GM23338 (cell line): ENCODE data around the gene CYP2W1. TPM values are rescaled to one million over a fixed set of nuclear protein-coding genes. Genes with fewer than 3 reads are reported as not detected.

Source experiments
- ATAC-seq: fragments of 200-7000 bp; cut with Tn5 transposase; 3 replicates; pipeline ENCODE4 v1.9.1; 2020
- DNase-seq: peaks from one replicate; pipeline ENCODE4 v3.0.0-alpha.2; 2015; ENCODE audit warnings: low spot score
- H2AFZ ChIP-seq: fragments of 200-600 bp; sonication (generic); 2 replicates; pipeline ENCODE4 v1.8.0; 2016; ENCODE audit warnings: antibody characterized with exemption, mild to moderate bottlenecking, moderate library complexity
- H3F3A ChIP-seq: fragments of 200-600 bp; sonication (generic); replicated peaks from 2 replicates; pipeline ENCODE4 v1.8.0; 2017; ENCODE audit warnings: antibody characterized with exemption, mixed run types, low read depth
- H3K27ac ChIP-seq: fragments of 200-600 bp; sonication (generic); 2 replicates; pipeline ENCODE4 v1.6.1; 2016; ENCODE audit warnings: low read depth
- H3K27me3 ChIP-seq: fragments of 200-600 bp; sonication (generic); 2 replicates; pipeline ENCODE4 v1.8.0; 2016; ENCODE audit warnings: mild to moderate bottlenecking, mixed run types, moderate library complexity; ENCODE audit not compliant: insufficient read depth
- H3K36me3 ChIP-seq: fragments of 200-600 bp; sonication (generic); 2 replicates; pipeline ENCODE4 v1.8.0; 2016; ENCODE audit warnings: mild to moderate bottlenecking; ENCODE audit not compliant: insufficient read depth
- H3K4me1 ChIP-seq: fragments of 200-600 bp; sonication (generic); 2 replicates; pipeline ENCODE4 v1.8.0; 2016; ENCODE audit warnings: mild to moderate bottlenecking, moderate library complexity; ENCODE audit not compliant: insufficient read depth
- H3K4me2 ChIP-seq: fragments of 200-600 bp; sonication (generic); 2 replicates; pipeline ENCODE4 v1.7.1; 2017; ENCODE audit warnings: mixed run types
- H3K4me3 ChIP-seq: fragments of 200-600 bp; sonication (generic); 2 replicates; pipeline ENCODE4 v1.6.1; 2016; ENCODE audit warnings: mixed run types
- H3K79me2 ChIP-seq: fragments of 200-600 bp; sonication (generic); replicated peaks from 2 replicates; pipeline ENCODE4 v1.8.0; 2017; ENCODE audit warnings: mild to moderate bottlenecking; ENCODE audit not compliant: insufficient read depth
- H3K9me2 ChIP-seq: fragments of 200-600 bp; sonication (generic); 2 replicates; pipeline ENCODE4 v1.8.0; 2017; ENCODE audit not compliant: insufficient read depth
- H4K20me1 ChIP-seq: fragments of 200-600 bp; sonication (generic); replicated peaks from 2 replicates; pipeline ENCODE4 v1.8.0; 2017; ENCODE audit warnings: mild to moderate bottlenecking; ENCODE audit not compliant: insufficient read depth
- H3K27ac Mint-ChIP-seq: 2 replicates; pipeline ENCODE4 v1.8.0; 2020; ENCODE audit warnings: inconsistent platforms, mild to moderate bottlenecking, moderate library complexity, mixed read lengths
- H3K27me3 Mint-ChIP-seq: 3 replicates; pipeline ENCODE4 v1.8.0; 2022; ENCODE audit warnings: low read depth, mild to moderate bottlenecking, moderate library complexity, mixed read lengths, inconsistent platforms; ENCODE audit not compliant: insufficient read depth, poor library complexity
- H3K36me3 Mint-ChIP-seq: 3 replicates; pipeline ENCODE4 v1.8.0; 2021; ENCODE audit warnings: low read depth, mild to moderate bottlenecking, inconsistent platforms, moderate library complexity, mixed read lengths
- H3K4me1 Mint-ChIP-seq: 3 replicates; pipeline ENCODE4 v1.8.0; 2020; ENCODE audit warnings: mild to moderate bottlenecking, inconsistent platforms, mixed read lengths
- H3K4me3 Mint-ChIP-seq: 3 replicates; pipeline ENCODE4 v1.8.0; 2021; ENCODE audit warnings: moderate library complexity, mild to moderate bottlenecking, inconsistent platforms, mixed read lengths
- H3K9me3 Mint-ChIP-seq: 3 replicates; pipeline ENCODE4 v1.8.0; 2020; ENCODE audit warnings: moderate library complexity, mild to moderate bottlenecking, inconsistent platforms, mixed read lengths
- CTCF ChIP-seq, 2 experiments: fragments of 200-600 bp in 1 of 2; sonication (generic) in 1 of 2; conservative IDR thresholded peaks; 2 replicates each; pipeline versions ENCODE4 v1.5.1 to v1.6.1; 2016 to 2017; ENCODE audit warnings: antibody characterized with exemption in 2 of 2, low read depth in 2 of 2, mild to moderate bottlenecking in 2 of 2, moderate library complexity in 1 of 2
- POLR2AphosphoS5 ChIP-seq: IDR thresholded peaks from 2 replicates; pipeline ENCODE4 v1.6.1; 2016; ENCODE audit warnings: antibody characterized with exemption, low read depth
- STAT1 ChIP-seq: IDR thresholded peaks from one replicate; pipeline ENCODE4 v1.6.1; 2016; ENCODE audit warnings: antibody characterized with exemption; ENCODE audit not compliant: unreplicated experiment
- ZNF114 ChIP-seq: fragments of 250-450 bp; sonication (Bioruptor Pico); IDR thresholded peaks from 2 replicates; pipeline ENCODE4 v1.5.0; 2020; ENCODE audit warnings: mild to moderate bottlenecking, moderate library complexity
- polyA plus RNA-seq: library from polyadenylated mRNA; unstranded; fragments of >200 nt; fragmentation: Nextera tagmentation; extraction: Ambion mirVana; gene quantifications from 2 replicates; pipeline ENCODE4 v1.2.1, GENCODE V29; 2016
- total RNA-seq: library from RNA; depleted of rRNA; stranded (reverse); fragments of >200 nt; shearing (Covaris generic); gene quantifications from 2 replicates; pipeline ENCODE4 v1.2.3, GENCODE V29; 2014
- TF ChIP-seq, protein P1 (sequence below): IDR thresholded peaks from 2 replicates; pipeline ENCODE4 v1.6.1; 2016; ENCODE audit warnings: antibody characterized with exemption

CYP2W1 gene
- total and polyA plus RNA-seq, 2 experiments from 2014 or later: not detected

DNA sequence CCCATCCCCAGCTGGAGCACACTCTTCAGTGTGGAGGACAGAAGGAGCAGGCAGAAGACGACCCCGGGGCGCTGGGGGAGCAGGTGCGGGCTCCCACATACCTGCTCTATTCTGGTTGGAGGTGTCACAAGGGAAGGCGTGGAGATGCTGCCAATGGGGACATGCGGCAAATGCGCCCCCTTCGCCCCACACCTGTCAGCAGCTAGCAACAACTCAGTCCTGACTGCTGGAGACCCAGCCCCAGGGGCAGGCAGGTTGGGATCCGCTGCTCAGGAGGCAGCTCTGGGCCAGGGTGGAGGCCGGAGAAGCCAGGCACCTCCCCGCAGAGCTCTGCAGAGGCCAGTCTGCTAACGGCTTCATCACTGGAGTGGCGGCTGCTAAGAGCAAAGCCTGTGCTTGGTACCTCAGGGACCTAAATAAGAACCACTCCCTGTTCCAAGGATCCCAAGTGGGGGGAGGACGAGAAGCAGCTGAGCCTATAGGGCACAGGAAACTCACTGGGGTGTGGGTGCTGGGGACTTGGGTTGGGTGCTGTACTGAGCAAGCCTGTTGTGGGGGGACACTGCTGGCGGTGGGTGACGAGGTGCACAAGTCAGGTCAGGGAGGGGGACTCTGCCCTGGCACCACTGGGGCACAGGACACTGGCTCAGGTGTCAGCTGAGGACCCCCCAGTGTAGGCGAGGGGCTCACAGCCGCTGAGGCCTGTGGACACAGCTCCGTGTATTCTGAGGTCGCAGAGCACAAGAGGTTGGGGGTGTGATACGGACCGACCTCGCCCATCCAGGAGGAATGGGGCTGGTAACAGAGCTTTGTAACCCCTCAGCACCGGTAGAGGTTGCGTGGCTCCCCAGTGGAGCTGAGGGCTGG is 42.1 kb downstream of the CYP2W1 start:
- no peaks in the 10 kb centered on the region; the same call in 1 of the 2 replicates for H3K4me1 ChIP-seq
- Mint-ChIP-seq H3K4me3 (no peak overlapping the region), H3K36me3 (peaks cover 10% of the 10 kb centered on the region; the same call in 2 of the 3 replicates), H3K4me1 (peaks cover 5% of the 10 kb centered on the region; the same call in 2 of the 3 replicates), H3K9me3 (no peaks in the 10 kb centered on the region; the same call in 2 of the 3 replicates), H3K27ac (no peak overlapping the region), H3K27me3 (peaks cover 16% of the 10 kb centered on the region)
- peaks cover 5% of the 10 kb centered on the region; the same call in 1 of the 2 replicates for H3F3A ChIP-seq
- no peak overlapping the region for H2AFZ ChIP-seq
- ATAC-seq (no peak), DNase-seq (no peak)
- TF ChIP-seq, protein P1, sequence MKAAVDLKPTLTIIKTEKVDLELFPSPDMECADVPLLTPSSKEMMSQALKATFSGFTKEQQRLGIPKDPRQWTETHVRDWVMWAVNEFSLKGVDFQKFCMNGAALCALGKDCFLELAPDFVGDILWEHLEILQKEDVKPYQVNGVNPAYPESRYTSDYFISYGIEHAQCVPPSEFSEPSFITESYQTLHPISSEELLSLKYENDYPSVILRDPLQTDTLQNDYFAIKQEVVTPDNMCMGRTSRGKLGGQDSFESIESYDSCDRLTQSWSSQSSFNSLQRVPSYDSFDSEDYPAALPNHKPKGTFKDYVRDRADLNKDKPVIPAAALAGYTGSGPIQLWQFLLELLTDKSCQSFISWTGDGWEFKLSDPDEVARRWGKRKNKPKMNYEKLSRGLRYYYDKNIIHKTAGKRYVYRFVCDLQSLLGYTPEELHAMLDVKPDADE: no peak
- TF ChIP-seq ZNF114 (CRISPR knock-in tag): no peak
- H3K27ac ChIP-seq: no peak overlapping the region
- no peaks in the 10 kb centered on the region for H3K36me3 ChIP-seq
- H3K79me2 ChIP-seq: peaks cover 4% of the 10 kb centered on the region; the same call in 1 of the 2 replicates
- H3K4me3 ChIP-seq: no peak overlapping the region
- no peaks in the 10 kb centered on the region for H3K9me2 ChIP-seq
- no peak overlapping the region for H3K4me2 ChIP-seq
- H3K27me3 ChIP-seq: no peaks in the 10 kb centered on the region
- peaks cover 8% of the 10 kb centered on the region for H4K20me1 ChIP-seq

DNA sequence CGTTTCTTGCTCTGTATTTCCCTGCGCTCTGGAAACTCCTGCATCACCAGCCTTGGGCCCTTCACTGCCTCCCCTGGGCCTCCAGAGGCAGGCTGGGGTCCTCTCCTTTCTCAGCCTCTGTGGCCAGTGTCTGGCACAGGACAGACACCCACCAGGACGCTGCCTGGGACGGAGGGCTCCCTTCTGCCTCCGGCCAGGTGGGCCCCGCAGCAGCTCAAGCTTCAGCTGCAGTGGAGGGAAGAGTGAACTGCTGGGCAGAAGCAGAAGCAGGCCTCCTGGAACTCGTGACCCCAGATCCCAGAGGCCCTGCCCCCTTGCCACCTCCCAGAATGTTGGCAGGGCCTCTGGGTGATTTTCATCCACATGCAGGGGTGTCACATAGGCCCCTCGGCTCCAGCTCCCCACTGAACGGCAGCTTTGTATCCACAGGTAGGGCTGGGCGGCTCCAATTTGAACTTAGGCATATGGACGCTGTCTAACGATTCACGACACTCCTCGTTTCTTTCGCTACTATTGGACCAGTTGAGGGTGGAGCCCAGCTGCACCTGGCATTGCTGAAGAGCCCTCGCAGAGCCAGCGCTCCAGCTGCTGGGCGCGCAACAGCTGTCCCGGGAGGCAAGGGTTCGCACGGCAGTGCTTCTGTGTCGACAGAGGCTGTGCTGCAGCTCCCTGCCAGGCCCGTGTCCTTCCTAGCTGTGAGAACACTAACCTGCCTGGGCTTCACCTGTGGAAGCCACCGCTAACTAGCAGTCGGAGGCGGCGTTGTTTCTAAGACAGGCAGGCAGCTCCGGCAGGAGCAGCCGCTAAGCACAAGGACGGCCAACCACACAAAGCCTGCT is 43.0 kb downstream of the CYP2W1 start:
- Histone ChIP-seq H2AFZ (no peak overlapping the region), H3K4me1 (no peaks in the 10 kb centered on the region; the same call in 1 of the 2 replicates), H3K4me3 (no peak overlapping the region), H3K9me2 (no peaks in the 10 kb centered on the region), H3K36me3 (no peaks in the 10 kb centered on the region), H3K4me2 (no peak overlapping the region), H4K20me1 (peaks cover 8% of the 10 kb centered on the region), H3F3A (peaks cover 5% of the 10 kb centered on the region; the same call in 1 of the 2 replicates), H3K27me3 (no peaks in the 10 kb centered on the region), H3K27ac (no peak overlapping the region), H3K79me2 (peaks cover 4% of the 10 kb centered on the region; the same call in 1 of the 2 replicates)
- TF ChIP-seq POLR2AphosphoS5: no peak
- TF ChIP-seq CTCF (conservative IDR thresholded peaks at IDR 0.05; ENCODE audit: low read depth in 2 of 2): no peak
- TF ChIP-seq STAT1: no peak
- DNase-seq (no peak), ATAC-seq (no peak)
- no peak overlapping the region for H3K27ac Mint-ChIP-seq
- peaks cover 5% of the 10 kb centered on the region; the same call in 2 of the 3 replicates for H3K4me1 Mint-ChIP-seq
- H3K4me3 Mint-ChIP-seq: no peak overlapping the region; the same call in 2 of the 3 replicates
- peaks cover 16% of the 10 kb centered on the region for H3K27me3 Mint-ChIP-seq
- H3K36me3 Mint-ChIP-seq: peaks cover 10% of the 10 kb centered on the region; the same call in 2 of the 3 replicates
- no peaks in the 10 kb centered on the region; the same call in 2 of the 3 replicates for H3K9me3 Mint-ChIP-seq
